ENCODE data around the gene KCNAB2. TPM values are rescaled to one million over a fixed set of nuclear protein-coding genes. Genes with fewer than 3 reads are reported as not detected.
A peak's percentile ranks its signal among the peaks of the same experiment; 100 is the strongest.

Gene KCNAB2
- total and polyA plus RNA-seq, 4 donors = 1.8 to 5.9 (median 4.5) TPM

DNA sequence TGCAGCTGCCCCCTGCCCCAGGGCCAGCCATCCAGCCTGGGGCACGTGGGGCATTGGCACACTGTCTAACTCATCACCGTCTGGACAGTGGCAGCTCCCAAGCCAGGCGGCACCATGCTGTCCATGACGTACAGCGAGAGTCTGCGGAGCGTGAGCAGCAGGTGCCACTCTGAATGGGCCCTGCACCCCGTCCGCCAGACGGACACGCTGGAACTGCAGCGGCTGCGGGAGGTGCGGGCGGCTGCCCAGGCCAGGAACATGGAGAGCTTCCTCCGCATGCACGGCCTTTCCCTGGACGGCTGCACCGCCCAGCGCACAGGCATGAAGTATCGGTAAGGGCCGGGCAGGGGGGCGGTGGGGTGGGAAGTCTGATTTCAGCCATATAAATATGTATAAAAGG, 5.7 kb downstream of the KCNAB2 start (continued):
- TF ChIP-seq YY1 (IDR thresholded peaks at IDR 0.05) (no peak), HNF4A (conservative IDR thresholded peaks at IDR 0.05) (no peak), EGR1 (IDR thresholded peaks at IDR 0.05; ENCODE audit: low read depth in 2 of 2) (no peak), SP1 (IDR thresholded peaks at IDR 0.05) (no peak), TAF1 (conservative IDR thresholded peaks at IDR 0.05) (no peak), RAD21 (IDR thresholded peaks at IDR 0.05) (no peak), NR2F2 (IDR thresholded peaks at IDR 0.05) (no peak)

DNA sequence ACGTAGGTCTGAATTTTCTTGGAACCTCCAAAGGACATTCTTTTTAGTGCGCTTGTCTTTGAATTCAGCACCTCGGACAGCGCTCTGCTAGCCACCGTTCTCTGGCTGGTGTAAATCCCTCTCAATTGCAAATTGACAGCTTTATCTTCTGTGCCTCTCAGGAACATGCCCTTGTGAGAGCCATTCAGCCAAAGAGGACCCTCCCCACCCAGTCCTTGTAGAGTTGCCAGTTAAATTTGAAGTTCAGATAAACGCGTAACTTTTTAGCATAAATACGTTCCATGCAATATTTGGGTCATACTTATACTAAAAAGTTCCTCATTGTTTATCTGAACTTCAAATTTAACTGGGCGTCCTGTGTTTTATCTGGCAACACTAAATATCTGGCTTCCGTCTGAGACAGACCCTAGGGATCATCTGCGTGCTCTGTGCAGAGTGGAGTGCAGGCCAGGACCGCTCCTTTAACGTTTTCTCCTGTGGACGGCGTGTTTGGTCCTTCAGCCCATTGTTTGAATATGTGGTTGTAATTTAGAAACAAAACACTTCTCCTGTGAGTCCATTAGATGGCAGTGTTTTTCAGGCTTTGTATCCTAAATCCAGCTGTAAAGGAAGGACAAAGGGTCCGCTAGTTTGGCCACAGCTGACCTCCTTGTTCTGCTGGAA, 7.0 kb downstream of the KCNAB2 start:
- TF ChIP-seq RAD21 (IDR thresholded peaks at IDR 0.05) = peak; percentile 67 to 77
- TF ChIP-seq, protein P1, sequence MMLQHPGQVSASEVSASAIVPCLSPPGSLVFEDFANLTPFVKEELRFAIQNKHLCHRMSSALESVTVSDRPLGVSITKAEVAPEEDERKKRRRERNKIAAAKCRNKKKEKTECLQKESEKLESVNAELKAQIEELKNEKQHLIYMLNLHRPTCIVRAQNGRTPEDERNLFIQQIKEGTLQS (IDR thresholded peaks at IDR 0.05) = no peak
- no peak for TF ChIP-seq HNF4G (IDR thresholded peaks at IDR 0.05)
- TF ChIP-seq, protein P2, sequence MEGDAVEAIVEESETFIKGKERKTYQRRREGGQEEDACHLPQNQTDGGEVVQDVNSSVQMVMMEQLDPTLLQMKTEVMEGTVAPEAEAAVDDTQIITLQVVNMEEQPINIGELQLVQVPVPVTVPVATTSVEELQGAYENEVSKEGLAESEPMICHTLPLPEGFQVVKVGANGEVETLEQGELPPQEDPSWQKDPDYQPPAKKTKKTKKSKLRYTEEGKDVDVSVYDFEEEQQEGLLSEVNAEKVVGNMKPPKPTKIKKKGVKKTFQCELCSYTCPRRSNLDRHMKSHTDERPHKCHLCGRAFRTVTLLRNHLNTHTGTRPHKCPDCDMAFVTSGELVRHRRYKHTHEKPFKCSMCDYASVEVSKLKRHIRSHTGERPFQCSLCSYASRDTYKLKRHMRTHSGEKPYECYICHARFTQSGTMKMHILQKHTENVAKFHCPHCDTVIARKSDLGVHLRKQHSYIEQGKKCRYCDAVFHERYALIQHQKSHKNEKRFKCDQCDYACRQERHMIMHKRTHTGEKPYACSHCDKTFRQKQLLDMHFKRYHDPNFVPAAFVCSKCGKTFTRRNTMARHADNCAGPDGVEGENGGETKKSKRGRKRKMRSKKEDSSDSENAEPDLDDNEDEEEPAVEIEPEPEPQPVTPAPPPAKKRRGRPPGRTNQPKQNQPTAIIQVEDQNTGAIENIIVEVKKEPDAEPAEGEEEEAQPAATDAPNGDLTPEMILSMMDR (IDR thresholded peaks at IDR 0.05; ENCODE audit: low read depth, low read length, missing input control) = peak; percentile 34
- TF ChIP-seq JUND (IDR thresholded peaks at IDR 0.05) = no peak
- no peak for TF ChIP-seq NR2F2 (IDR thresholded peaks at IDR 0.05)
- TF ChIP-seq, protein P3, sequence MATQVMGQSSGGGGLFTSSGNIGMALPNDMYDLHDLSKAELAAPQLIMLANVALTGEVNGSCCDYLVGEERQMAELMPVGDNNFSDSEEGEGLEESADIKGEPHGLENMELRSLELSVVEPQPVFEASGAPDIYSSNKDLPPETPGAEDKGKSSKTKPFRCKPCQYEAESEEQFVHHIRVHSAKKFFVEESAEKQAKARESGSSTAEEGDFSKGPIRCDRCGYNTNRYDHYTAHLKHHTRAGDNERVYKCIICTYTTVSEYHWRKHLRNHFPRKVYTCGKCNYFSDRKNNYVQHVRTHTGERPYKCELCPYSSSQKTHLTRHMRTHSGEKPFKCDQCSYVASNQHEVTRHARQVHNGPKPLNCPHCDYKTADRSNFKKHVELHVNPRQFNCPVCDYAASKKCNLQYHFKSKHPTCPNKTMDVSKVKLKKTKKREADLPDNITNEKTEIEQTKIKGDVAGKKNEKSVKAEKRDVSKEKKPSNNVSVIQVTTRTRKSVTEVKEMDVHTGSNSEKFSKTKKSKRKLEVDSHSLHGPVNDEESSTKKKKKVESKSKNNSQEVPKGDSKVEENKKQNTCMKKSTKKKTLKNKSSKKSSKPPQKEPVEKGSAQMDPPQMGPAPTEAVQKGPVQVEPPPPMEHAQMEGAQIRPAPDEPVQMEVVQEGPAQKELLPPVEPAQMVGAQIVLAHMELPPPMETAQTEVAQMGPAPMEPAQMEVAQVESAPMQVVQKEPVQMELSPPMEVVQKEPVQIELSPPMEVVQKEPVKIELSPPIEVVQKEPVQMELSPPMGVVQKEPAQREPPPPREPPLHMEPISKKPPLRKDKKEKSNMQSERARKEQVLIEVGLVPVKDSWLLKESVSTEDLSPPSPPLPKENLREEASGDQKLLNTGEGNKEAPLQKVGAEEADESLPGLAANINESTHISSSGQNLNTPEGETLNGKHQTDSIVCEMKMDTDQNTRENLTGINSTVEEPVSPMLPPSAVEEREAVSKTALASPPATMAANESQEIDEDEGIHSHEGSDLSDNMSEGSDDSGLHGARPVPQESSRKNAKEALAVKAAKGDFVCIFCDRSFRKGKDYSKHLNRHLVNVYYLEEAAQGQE (IDR thresholded peaks at IDR 0.05) = peak; percentile 100
- TF ChIP-seq FOXA1 (IDR thresholded peaks at IDR 0.05) = no peak
- TF ChIP-seq YY1 (IDR thresholded peaks at IDR 0.05) = no peak
- TF ChIP-seq TAF1 (conservative IDR thresholded peaks at IDR 0.05) = no peak
- peaks cover 0 to 5% (median 0%) of the 10 kb centered on the region in 4 donors for H3K4me1 ChIP-seq (ENCODE audit: control insufficient read depth in 4 of 4, insufficient read depth in 4 of 4, low read length in 3 of 4)
- no peak overlapping the region for H3K27ac ChIP-seq (ENCODE audit: low read depth in 1 of 2, low read length in 2 of 2)
- WGBS = 18% methylated on average over 16 of the region's 16 CpGs
- H3K9me3 ChIP-seq (ENCODE audit: control insufficient read depth in 4 of 4, low read length in 3 of 4) = no peaks in the 10 kb centered on the region
- no peaks in the 10 kb centered on the region for H3K27me3 ChIP-seq (ENCODE audit: control insufficient read depth in 4 of 4, insufficient read depth in 4 of 4, low read length in 3 of 4)
- H3K36me3 ChIP-seq (ENCODE audit: control insufficient read depth in 4 of 4, insufficient read depth in 3 of 4, low read depth in 1 of 4, low read length in 3 of 4) = no peaks in the 10 kb centered on the region
- DNase-seq (ENCODE audit: low spot score) = peak; percentile 67
- H3K9ac ChIP-seq (ENCODE audit: low read depth in 1 of 2, low read length in 2 of 2) = no peak overlapping the region
- H3K4me3 ChIP-seq (ENCODE audit: low read depth in 1 of 3, low read length in 3 of 3) = no peak overlapping the region

DNA sequence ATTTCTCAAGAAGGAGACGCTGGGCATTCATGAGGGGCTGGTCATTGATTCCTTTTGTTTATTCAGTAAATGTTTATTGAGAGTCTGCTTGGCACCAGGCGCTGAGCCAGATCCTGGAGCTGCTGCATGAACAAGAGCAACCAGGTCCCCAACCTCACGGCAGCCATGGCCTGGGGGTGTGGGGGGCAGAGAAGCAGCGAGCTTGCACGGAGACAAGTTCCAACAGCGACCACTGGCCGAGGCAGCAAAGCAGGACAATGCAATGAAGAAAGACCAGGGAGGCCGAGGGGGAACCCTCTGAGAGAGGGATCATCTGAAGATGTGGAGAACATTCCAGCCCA, 7.5 kb downstream of the KCNAB2 start:
- 34% methylated on average over 8 of the region's 8 CpGs for whole genome bisulfite sequencing
- no peak overlapping the region for H3K27ac ChIP-seq (ENCODE audit: low read depth in 1 of 2, low read length in 2 of 2)
- no peaks in the 10 kb centered on the region for H3K27me3 ChIP-seq (ENCODE audit: control insufficient read depth in 4 of 4, insufficient read depth in 4 of 4, low read length in 3 of 4)
- no peaks in the 10 kb centered on the region for H3K36me3 ChIP-seq (ENCODE audit: control insufficient read depth in 4 of 4, insufficient read depth in 3 of 4, low read depth in 1 of 4, low read length in 3 of 4)
- H3K4me3 ChIP-seq (ENCODE audit: low read depth in 1 of 3, low read length in 3 of 3) = no peak overlapping the region
- DNase-seq (ENCODE audit: low spot score) = no peak
- no peak for TF ChIP-seq NR2F2 (IDR thresholded peaks at IDR 0.05)
- TF ChIP-seq EGR1 (IDR thresholded peaks at IDR 0.05; ENCODE audit: low read depth in 2 of 2) = no peak
- no peak for TF ChIP-seq RXRA (IDR thresholded peaks at IDR 0.05)
- H3K9me3 ChIP-seq (ENCODE audit: control insufficient read depth in 4 of 4, low read length in 3 of 4) = no peaks in the 10 kb centered on the region
- peaks cover 0 to 5% (median 0%) of the 10 kb centered on the region in 4 donors for H3K4me1 ChIP-seq (ENCODE audit: control insufficient read depth in 4 of 4, insufficient read depth in 4 of 4, low read length in 3 of 4)
- no peak overlapping the region for H3K9ac ChIP-seq (ENCODE audit: low read depth in 1 of 2, low read length in 2 of 2)

Measured in liver (tissue), 9 donors.